H1 (cell line): ENCODE results near the gene DNAJA1. TPM values are rescaled to one million over a fixed set of nuclear protein-coding genes. Genes with fewer than 3 reads are reported as not detected.

Source experiments
- CTCF ChIA-PET: fragments of 300-600 bp; sonication (Branson Sonifier 250); formaldehyde crosslinking; loops from one replicate; lab custom pipeline; 2021; ENCODE audit not compliant: partially characterized antibody; lab: Charles Lee
- POLR2A ChIA-PET: fragments of 300-600 bp; sonication (Branson Sonifier 250); formaldehyde crosslinking; loops from one replicate; lab custom pipeline; 2021; ENCODE audit warnings: inconsistent platforms; ENCODE audit not compliant: partially characterized antibody; lab: Charles Lee
- DNase-seq, 2 experiments: peaks; one replicate each; pipeline versions ENCODE4 v3.0.0 to v3.0.0-alpha.2; 2010 to 2022; ENCODE audit warnings: low spot score in 2 of 2, low read depth in 1 of 2, mixed read lengths in 1 of 2
- FAIRE-seq: peaks from 2 replicates; lab custom pipeline; 2011; peaks lifted over from hg19 to GRCh38; lab: Jason Lieb, UNC
- H2AFZ ChIP-seq: 2 replicates; pipeline ENCODE4 v1.8.1; 2012; ENCODE audit warnings: low read length, inconsistent platforms
- H2AK5ac ChIP-seq: 2 replicates; pipeline ENCODE4 v1.6.1; 2013; ENCODE audit warnings: low read depth, low read length
- H2BK120ac ChIP-seq: replicated peaks from 2 replicates; pipeline ENCODE3; 2013; ENCODE audit warnings: low read depth, low read length, inconsistent platforms
- H2BK12ac ChIP-seq: 2 replicates; pipeline ENCODE4 v1.6.1; 2013; ENCODE audit warnings: low read depth, low read length
- H2BK15ac ChIP-seq: 2 replicates; pipeline ENCODE4 v1.6.1; 2013; ENCODE audit warnings: low read length
- H2BK20ac ChIP-seq: 2 replicates; pipeline ENCODE4 v1.6.1; 2013; ENCODE audit warnings: low read length
- H2BK5ac ChIP-seq: 2 replicates; pipeline ENCODE4 v1.6.1; 2013; ENCODE audit warnings: low read depth, low read length
- H3K14ac ChIP-seq: 2 replicates; pipeline ENCODE4 v1.6.1; 2013; ENCODE audit warnings: inconsistent platforms; ENCODE audit not compliant: insufficient read length
- H3K18ac ChIP-seq: 2 replicates; pipeline ENCODE4 v1.6.1; 2013; ENCODE audit warnings: low read length; ENCODE audit errors: extremely low read depth
- H3K23ac ChIP-seq: 2 replicates; pipeline ENCODE4 v1.6.1; 2013; ENCODE audit warnings: inconsistent platforms; ENCODE audit not compliant: insufficient read length
- H3K23me2 ChIP-seq: 2 replicates; pipeline ENCODE4 v1.6.1; 2013; ENCODE audit warnings: low read depth, low read length
- H3K27ac ChIP-seq: 2 replicates; pipeline ENCODE4 v1.6.1; 2011; ENCODE audit warnings: low read depth, low read length, inconsistent platforms
- H3K27me3 ChIP-seq, 4 experiments: replicated peaks in 1 of 4; 1 replicate in 1 of 4; 2 replicates in 3 of 4; pipeline versions ENCODE4 v1.6.1 to v1.8.1; 2011 to 2013; ENCODE audit warnings: low read length in 3 of 4, mild to moderate bottlenecking in 3 of 4, inconsistent platforms in 2 of 4, mixed read lengths in 2 of 4, moderate library complexity in 1 of 4; ENCODE audit not compliant: control insufficient read depth in 3 of 4, insufficient read depth in 3 of 4; ENCODE audit errors: extremely low read depth in 1 of 4
- H3K36me3 ChIP-seq, 4 experiments: 2 replicates each; pipeline versions ENCODE4 v1.6.1 to v1.8.1; 2011 to 2013; ENCODE audit warnings: mild to moderate bottlenecking in 4 of 4, low read length in 3 of 4, moderate library complexity in 2 of 4, control low read depth in 1 of 4, inconsistent platforms in 1 of 4; ENCODE audit not compliant: insufficient read depth in 4 of 4, control insufficient read depth in 2 of 4
- H3K4ac ChIP-seq: replicated peaks from 2 replicates; pipeline ENCODE3; 2013; ENCODE audit warnings: low read length, low read depth, mixed read lengths, inconsistent platforms; ENCODE audit not compliant: insufficient read length
- H3K4me1 ChIP-seq, 4 experiments: replicated peaks in 1 of 4; 1 replicate in 1 of 4; 2 replicates in 3 of 4; pipeline versions ENCODE4 v1.6.1 to v1.8.1; 2011 to 2013; ENCODE audit warnings: low read length in 3 of 4, inconsistent platforms in 2 of 4, mixed read lengths in 1 of 4; ENCODE audit not compliant: insufficient read depth in 4 of 4, control insufficient read depth in 3 of 4
- H3K4me2 ChIP-seq, 2 experiments: 2 replicates each; pipeline versions ENCODE4 v1.6.1 to v1.8.1; 2011 to 2013; ENCODE audit warnings: low read depth in 2 of 2, low read length in 2 of 2, control low read depth in 1 of 2, inconsistent platforms in 1 of 2, mild to moderate bottlenecking in 1 of 2; ENCODE audit not compliant: insufficient read depth in 1 of 2
- H3K4me3 ChIP-seq, 4 experiments: fragments of 200-600, 300-600 bp in 1 of 4; sonication (generic), shearing (Covaris generic), sonication (Bioruptor Twin) in 1 of 4; 2 replicates each; pipeline versions ENCODE4 v1.5.1 to v1.8.1; 2011 to 2016; ENCODE audit warnings: low read length in 4 of 4, low read depth in 3 of 4, control low read depth in 2 of 4, inconsistent platforms in 2 of 4, mild to moderate bottlenecking in 2 of 4, mixed read lengths in 1 of 4, moderate library complexity in 1 of 4; ENCODE audit not compliant: insufficient read depth in 2 of 4; ENCODE audit errors: extremely low read depth in 1 of 4
- H3K56ac ChIP-seq: replicated peaks from 2 replicates; pipeline ENCODE3; 2013; ENCODE audit warnings: low read depth, mild to moderate bottlenecking, mixed read lengths, low read length, inconsistent platforms; ENCODE audit not compliant: insufficient read length
- H3K79me1 ChIP-seq: 2 replicates; pipeline ENCODE4 v1.6.1; 2013; ENCODE audit warnings: low read depth, low read length, control low read depth
- H3K79me2 ChIP-seq, 2 experiments: 2 replicates each; pipeline versions ENCODE4 v1.6.1 to v1.8.1; 2012 to 2013; ENCODE audit warnings: low read length in 2 of 2, mild to moderate bottlenecking in 2 of 2, inconsistent platforms in 1 of 2; ENCODE audit not compliant: insufficient read depth in 2 of 2, control insufficient read depth in 1 of 2
- H3K9ac ChIP-seq, 4 experiments: replicated peaks in 1 of 4; 1 replicate in 1 of 4; 2 replicates in 3 of 4; pipeline versions ENCODE4 v1.6.1 to v1.8.1; 2011 to 2013; ENCODE audit warnings: low read depth in 3 of 4, low read length in 3 of 4, control low read depth in 2 of 4, mild to moderate bottlenecking in 2 of 4, moderate library complexity in 2 of 4, inconsistent platforms in 1 of 4; ENCODE audit errors: extremely low read depth in 1 of 4
- H3K9me3 ChIP-seq, 2 experiments: 2 replicates each; pipeline versions ENCODE4 v1.6.1 to v1.8.1; 2012 to 2013; ENCODE audit warnings: mild to moderate bottlenecking in 2 of 2, moderate library complexity in 2 of 2, control low read depth in 1 of 2, inconsistent platforms in 1 of 2, low read depth in 1 of 2, low read length in 1 of 2, mixed read lengths in 1 of 2; ENCODE audit not compliant: insufficient read depth in 2 of 2
- H4K20me1 ChIP-seq, 2 experiments: replicated peaks in 1 of 2; 2 replicates each; pipeline versions ENCODE3 to v1.8.1; 2011 to 2013; ENCODE audit warnings: inconsistent platforms in 2 of 2, low read length in 2 of 2, mild to moderate bottlenecking in 1 of 2; ENCODE audit not compliant: insufficient read depth in 2 of 2, control insufficient read depth in 1 of 2
- H4K5ac ChIP-seq: 2 replicates; pipeline ENCODE4 v1.6.1; 2013; ENCODE audit warnings: low read length, low read depth, mixed read lengths, inconsistent platforms; ENCODE audit not compliant: insufficient read length
- H4K8ac ChIP-seq: 2 replicates; pipeline ENCODE4 v1.8.0; 2013; ENCODE audit warnings: mild to moderate bottlenecking, moderate library complexity, low read length, inconsistent platforms; ENCODE audit not compliant: insufficient read depth; ENCODE audit errors: extremely low read depth
- H4K91ac ChIP-seq: replicated peaks from 2 replicates; pipeline ENCODE3; 2013; ENCODE audit warnings: low read length, mixed read lengths, inconsistent platforms; ENCODE audit not compliant: insufficient read length
- WGBS, 2 experiments: shearing (Covaris generic) in 1 of 2; methylation state at CpG; one replicate each; pipeline versions ENCODE4 v1.1.6 to v1.1.7; 2013 to 2015; ENCODE audit warnings: low lambda C conversion rate in 2 of 2, mixed read lengths in 2 of 2, inconsistent platforms in 1 of 2, low coverage in 1 of 2, missing lambda C conversion rate in 1 of 2; ENCODE audit not compliant: insufficient replicate concordance in 2 of 2, insufficient coverage in 1 of 2, insufficient read length in 1 of 2; ENCODE audit errors: extremely low coverage in 1 of 2, missing lambda C conversion rate in 1 of 2; 5-methylcytosine and 5-hydroxymethylcytosine counted together
- polyA plus RNA-seq, 7 experiments: library from polyadenylated mRNA; depleted of rRNA in 3 of 7; stranded (reverse) in 5 of 7; unstranded in 2 of 7; fragments of >200 nt in 5 of 7; fragments of 200-250 nt in 2 of 7; gene quantifications; 1 replicate in 5 of 7; 2 replicates in 1 of 7; 4 replicates in 1 of 7; pipeline versions ENCODE4 v1.2.1 to v1.2.3, GENCODE V29; 2011 to 2013; ENCODE audit warnings: missing spikeins in 2 of 7, mixed read lengths in 2 of 7
- total RNA-seq: library from RNA; stranded (reverse); fragmentation: NEBNext Ultra II Directional; extraction: Animal tissue kit (Norgen Biotek cat#: 25700); gene quantifications from 2 replicates; pipeline ENCODE4 v1.2.1, GENCODE V29; 2021

DNAJA1 gene
- total and polyA plus RNA-seq, 2 of the 8 experiments (the other 6 are each of a cell fraction or from before 2014, with no cell fraction given), result 54.4 to 159 TPM

GRCh38 chr9:33013962-33014664 lies 11.0 kb upstream of the DNAJA1 start:
- Histone ChIP-seq H3K23ac (no peak overlapping the region), H2AK5ac (no peak overlapping the region), H3K23me2 (no peaks in the 10 kb centered on the region), H2BK5ac (peak overlapping the region; percentile 12; the same call in 1 of the 2 replicates), H4K20me1 (peaks cover 0 to 5% of the 10 kb centered on the region in 2 experiments), H4K91ac (peak overlapping the region; percentile 4), H3K14ac (no peak overlapping the region), H3K9ac (no peak overlapping the region), H2BK20ac (no peak overlapping the region), H3K4me2 (peak overlapping the region; percentile 55 to 57), H3K79me2 (peaks cover 0 to 22% of the 10 kb centered on the region in 2 experiments; a peak in 2 of 4 replicates), H2BK12ac (0 out of 2 replicates have a peak overlapping the region, but pooled peaks have one; percentile 10), H2BK15ac (no peak overlapping the region), H3K18ac (no peak overlapping the region), H3K36me3 (peaks cover 0 to 4% (median 0%) of the 10 kb centered on the region in 4 experiments; a peak in 2 of 8 replicates), H3K4ac (no peak overlapping the region), H3K4me3 (peak overlapping the region in 1 of 4 experiments; percentile 22; a peak in 1 of 8 replicates), H4K8ac (no peak overlapping the region), H3K27me3 (no peaks in the 10 kb centered on the region), H4K5ac (no peak overlapping the region), H2BK120ac (no peak overlapping the region), H3K9me3 (no peaks in the 10 kb centered on the region), H3K79me1 (peaks cover 2% of the 10 kb centered on the region), H3K4me1 (peaks cover 2 to 13% (median 10%) of the 10 kb centered on the region in 4 experiments; a peak in 4 of 7 replicates), H2AFZ (no peak overlapping the region), H3K27ac (peak overlapping the region; percentile 29), H3K56ac (no peak overlapping the region)
- WGBS, 2 experiments, result 28% methylated on average over 2 of the region's 2 CpGs; no CpG with 5 or more reads in 1 of the 2 experiments
- DNase-seq (no peak), FAIRE-seq (peak; percentile 74)
- POLR2A ChIA-PET, result interaction anchor here (1.4 to 9.0 kb wide), 4 partner anchors 8 to 40 kb away, joined by 5 to 160 read pairs (median 9); partner anchors contain the start of genes APTX and DNAJA1
- CTCF ChIA-PET, result no interaction called here
